CD4-positive, CD25-positive, alpha-beta regulatory T cell (primary cell): ENCODE data around the gene ELOF1. TPM values are rescaled to one million over a fixed set of nuclear protein-coding genes. Genes with fewer than 3 reads are reported as not detected.

ENCODE experiments used
- ATAC-seq, 2 donors: fragments of 150-1000 bp; cut with Tn5 transposase; one replicate each; pipeline ENCODE4 v1.10.0; 2021; ENCODE audit warnings: low read depth in 2 of 2, moderate number of reproducible peaks in 2 of 2, moderate library complexity in 1 of 2
- DNase-seq, 3 donors: peaks; one replicate each; pipeline versions ENCODE4 v3.0.0 to v3.0.0-alpha.2; 2012 to 2022; ENCODE audit warnings: mixed read lengths in 1 of 3
- H3K27ac ChIP-seq: one replicate; pipeline ENCODE4 v1.7.0; 2013; ENCODE audit warnings: mild to moderate bottlenecking, low read length; ENCODE audit not compliant: insufficient read depth, poor library complexity, severe bottlenecking
- H3K27me3 ChIP-seq: one replicate; pipeline ENCODE4 v1.7.0; 2013; ENCODE audit warnings: low read length; ENCODE audit not compliant: control insufficient read depth, insufficient read depth
- H3K36me3 ChIP-seq: one replicate; pipeline ENCODE4 v1.7.0; 2013; ENCODE audit warnings: mild to moderate bottlenecking, low read length, moderate library complexity; ENCODE audit not compliant: control insufficient read depth, insufficient read depth
- H3K4me1 ChIP-seq: 2 replicates; pipeline ENCODE4 v1.7.0; 2013; ENCODE audit warnings: mild to moderate bottlenecking, low read length; ENCODE audit not compliant: insufficient read depth, control insufficient read depth, poor library complexity, severe bottlenecking
- H3K4me3 ChIP-seq: one replicate; pipeline ENCODE4 v1.7.0; 2013; ENCODE audit warnings: low read depth, mild to moderate bottlenecking, low read length, moderate library complexity
- H3K9me3 ChIP-seq, 2 experiments: 1 replicate in 1 of 2; 2 replicates in 1 of 2; pipeline ENCODE4 v1.7.0; 2013; ENCODE audit warnings: low read length in 2 of 2, mild to moderate bottlenecking in 1 of 2, moderate library complexity in 1 of 2; ENCODE audit not compliant: control insufficient read depth in 2 of 2
- H3K27ac Mint-ChIP-seq, 3 donors: one replicate each; pipeline ENCODE4 v1.8.0; 2020 to 2022; ENCODE audit warnings: mild to moderate bottlenecking in 3 of 3, mixed read lengths in 3 of 3, moderate library complexity in 2 of 3
- H3K27me3 Mint-ChIP-seq: one replicate; pipeline ENCODE4 v1.8.0; 2022; ENCODE audit warnings: mild to moderate bottlenecking, mixed read lengths
- H3K36me3 Mint-ChIP-seq: one replicate; pipeline ENCODE4 v1.8.0; 2020; ENCODE audit warnings: mixed read lengths
- H3K4me1 Mint-ChIP-seq, 4 donors: one replicate each; pipeline ENCODE4 v1.8.0; 2020 to 2022; ENCODE audit warnings: mixed read lengths in 4 of 4, mild to moderate bottlenecking in 1 of 4
- H3K4me3 Mint-ChIP-seq, 4 donors: one replicate each; pipeline ENCODE4 v1.8.0; 2020 to 2022; ENCODE audit warnings: mild to moderate bottlenecking in 4 of 4, mixed read lengths in 4 of 4, moderate library complexity in 3 of 4
- H3K9me3 Mint-ChIP-seq, 7 donors: one replicate each; pipeline ENCODE4 v1.8.0; 2020 to 2022; ENCODE audit warnings: mixed read lengths in 7 of 7, mild to moderate bottlenecking in 3 of 7, moderate library complexity in 2 of 7
- polyA plus RNA-seq, 4 donors: library from polyadenylated mRNA; unstranded; fragments of 300-500 nt; fragmentation: Illumina TruSeq; gene quantifications; one replicate each; pipeline ENCODE4 v1.2.3, GENCODE V29; 2021
- total RNA-seq: library from RNA; stranded (reverse); gene quantifications from one replicate; pipeline ENCODE4 v1.2.3, GENCODE V29; 2022

Gene ELOF1
- total and polyA plus RNA-seq, 5 donors from 2014 or later: 48.9 to 113 (median 106) TPM

DNA sequence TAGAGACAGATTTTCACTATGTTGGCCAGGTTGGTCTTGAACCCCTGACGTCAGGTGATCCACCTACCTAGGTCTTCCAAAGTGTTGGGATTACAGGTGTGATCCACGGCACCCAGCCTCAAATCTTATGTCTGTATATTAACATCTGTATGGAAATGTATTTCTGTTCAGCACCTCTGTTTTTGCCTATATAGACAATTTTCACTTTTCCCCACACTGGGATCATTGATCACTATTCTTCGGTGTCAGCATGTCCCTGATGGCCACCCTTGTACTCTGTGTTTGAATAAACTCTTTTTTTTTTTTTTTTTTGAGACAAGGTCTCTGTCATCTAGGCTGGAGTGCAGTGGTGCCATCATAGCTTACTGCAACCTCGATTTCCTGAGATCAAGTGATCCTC is 35.1 kb upstream of the ELOF1 start:
- H3K27ac Mint-ChIP-seq: no peak overlapping the region

DNA sequence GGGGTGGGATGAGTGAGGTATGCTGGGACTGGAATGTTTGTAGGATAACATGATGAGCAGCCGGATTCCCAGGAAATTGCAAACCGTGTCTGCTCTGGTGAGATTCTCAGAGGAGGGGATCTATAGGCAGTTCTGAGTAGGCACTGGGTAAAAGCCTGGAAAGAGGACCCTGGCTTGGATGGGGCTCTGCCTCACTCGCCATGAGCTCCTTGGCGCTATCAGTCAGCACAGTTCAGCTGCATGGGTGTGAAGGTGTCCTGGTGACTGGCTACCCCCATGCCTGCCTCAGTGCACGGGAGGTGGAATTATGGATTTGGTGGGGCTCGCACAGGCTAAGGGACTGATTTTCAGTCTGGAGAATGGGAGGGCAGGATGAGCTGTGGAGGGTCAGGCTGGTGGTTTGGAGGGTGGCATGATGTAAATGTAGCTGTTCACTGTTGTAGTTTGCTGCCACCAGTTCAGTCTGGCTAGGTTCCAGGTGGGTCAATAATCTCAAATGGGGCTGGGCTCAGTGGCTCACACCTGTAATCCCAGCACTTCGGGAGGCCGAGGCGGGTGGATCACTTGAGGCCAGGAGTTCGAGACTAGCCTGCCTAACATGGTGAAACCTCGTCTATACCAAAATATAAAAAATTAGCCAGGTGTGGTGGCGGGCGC is 29.1 kb upstream of the ELOF1 start:
- Mint-ChIP-seq H3K27me3 (peaks cover 4% of the 10 kb centered on the region), H3K4me1 (peaks cover 0 to 4% (median 1%) of the 10 kb centered on the region in 4 donors), H3K9me3 (no peaks in the 10 kb centered on the region), H3K36me3 (no peaks in the 10 kb centered on the region), H3K27ac (peak overlapping the region in 2 of 3 donors; percentile 61 to 87), H3K4me3 (peak overlapping the region in 1 of 4 donors; percentile 52)
- Histone ChIP-seq H3K27me3 (no peaks in the 10 kb centered on the region), H3K4me1 (no peaks in the 10 kb centered on the region), H3K27ac (no peak overlapping the region), H3K9me3 (no peaks in the 10 kb centered on the region), H3K4me3 (no peak overlapping the region), H3K36me3 (no peaks in the 10 kb centered on the region)
- no peak for ATAC-seq
- DNase-seq: peak in 1 of 3 donors; percentile 26

More for the DNA sequence above, 35.1 kb upstream of the ELOF1 start:
- Mint-ChIP-seq H3K27me3 (peaks cover 8% of the 10 kb centered on the region), H3K4me1 (peaks cover 4 to 15% (median 11%) of the 10 kb centered on the region in 4 donors), H3K36me3 (no peaks in the 10 kb centered on the region), H3K9me3 (peaks cover 0 to 1% (median 0%) of the 10 kb centered on the region in 7 donors), H3K4me3 (peak overlapping the region in 2 of 4 donors; percentile 51 to 60)
- H3K27me3 ChIP-seq: no peaks in the 10 kb centered on the region
- H3K36me3 ChIP-seq: no peaks in the 10 kb centered on the region
- no peak for DNase-seq
- ATAC-seq: no peak
- H3K4me1 ChIP-seq: peaks cover 11% of the 10 kb centered on the region
- no peak overlapping the region for H3K27ac ChIP-seq
- H3K4me3 ChIP-seq: no peak overlapping the region
- H3K9me3 ChIP-seq: no peaks in the 10 kb centered on the region

DNA sequence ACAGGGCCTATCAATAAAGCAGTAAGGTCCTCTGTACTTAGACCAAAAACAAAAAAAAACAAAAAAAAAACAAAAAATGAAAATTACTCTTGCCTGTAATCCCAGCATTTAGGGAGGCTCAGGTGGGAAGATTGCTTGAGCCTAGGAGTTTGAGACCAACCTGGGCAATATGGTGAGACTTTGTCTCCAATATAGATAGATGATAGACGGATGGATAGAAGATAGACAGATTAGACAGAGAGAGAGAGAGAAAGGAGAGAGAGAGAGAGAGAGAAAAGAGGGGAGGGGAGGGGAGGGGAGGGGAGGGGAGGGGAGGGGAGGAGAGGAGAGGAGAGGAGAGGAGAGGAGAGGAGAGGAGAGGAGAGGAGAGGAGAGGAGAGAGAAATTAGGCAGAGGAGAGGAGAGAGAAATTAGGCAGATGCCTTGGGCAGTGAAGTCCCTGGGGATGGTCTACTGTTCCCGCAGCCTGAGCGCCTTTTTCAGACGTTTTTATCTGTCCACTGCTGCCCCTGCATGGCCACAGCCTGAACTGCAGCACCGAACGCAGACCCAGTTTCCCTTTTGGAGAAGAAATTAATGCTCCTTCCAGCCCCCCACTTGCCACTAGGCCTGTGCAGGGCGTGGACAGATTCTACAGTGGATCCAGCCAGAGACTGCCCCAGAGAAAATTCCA is 28.4 kb upstream of the ELOF1 start:
- Histone ChIP-seq H3K4me1 (peaks cover under 1% of the 10 kb centered on the region), H3K9me3 (no peaks in the 10 kb centered on the region), H3K27ac (no peak overlapping the region), H3K4me3 (no peak overlapping the region), H3K27me3 (no peaks in the 10 kb centered on the region), H3K36me3 (no peaks in the 10 kb centered on the region)
- Mint-ChIP-seq H3K27ac (peak overlapping the region in 2 of 3 donors; percentile 61 to 87), H3K27me3 (peaks cover 4% of the 10 kb centered on the region), H3K4me3 (peak overlapping the region in 1 of 4 donors; percentile 52), H3K4me1 (peaks cover 0 to 4% (median 1%) of the 10 kb centered on the region in 4 donors), H3K9me3 (no peaks in the 10 kb centered on the region), H3K36me3 (no peaks in the 10 kb centered on the region)
- DNase-seq: peak; percentile 62 to 81 (median 72)
- peak; percentile 76 to 78 for ATAC-seq

DNA sequence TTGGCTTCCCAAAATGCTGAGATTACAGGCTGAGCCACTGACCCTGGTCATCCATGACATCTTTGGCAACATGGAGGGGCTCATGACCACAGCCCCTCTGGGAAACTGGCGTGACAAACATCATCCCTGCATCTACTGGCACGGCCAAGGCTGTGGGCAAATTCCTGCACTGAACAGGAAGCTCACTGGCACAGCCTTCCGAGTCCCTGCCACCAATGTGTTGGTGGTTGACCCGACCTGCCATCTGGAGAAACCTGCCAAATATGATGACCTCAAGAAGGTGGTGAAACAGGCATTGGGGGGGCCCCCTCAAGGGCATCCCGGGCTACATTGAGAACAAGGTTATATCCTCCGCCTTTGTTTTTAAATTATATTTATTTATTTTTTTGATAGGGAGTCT is 27.3 kb upstream of the ELOF1 start:
- Histone ChIP-seq H3K4me3 (no peak overlapping the region), H3K4me1 (peaks cover 12% of the 10 kb centered on the region), H3K9me3 (no peaks in the 10 kb centered on the region), H3K36me3 (no peaks in the 10 kb centered on the region), H3K27me3 (no peaks in the 10 kb centered on the region), H3K27ac (no peak overlapping the region)
- ATAC-seq (no peak), DNase-seq (no peak)
- no peak overlapping the region for H3K27ac Mint-ChIP-seq
- H3K4me3 Mint-ChIP-seq: no peak overlapping the region
- peaks cover 6 to 14% (median 8%) of the 10 kb centered on the region in 4 donors for H3K4me1 Mint-ChIP-seq
- no peaks in the 10 kb centered on the region for H3K9me3 Mint-ChIP-seq
- H3K36me3 Mint-ChIP-seq: no peaks in the 10 kb centered on the region
- H3K27me3 Mint-ChIP-seq: peaks cover 4% of the 10 kb centered on the region

DNA sequence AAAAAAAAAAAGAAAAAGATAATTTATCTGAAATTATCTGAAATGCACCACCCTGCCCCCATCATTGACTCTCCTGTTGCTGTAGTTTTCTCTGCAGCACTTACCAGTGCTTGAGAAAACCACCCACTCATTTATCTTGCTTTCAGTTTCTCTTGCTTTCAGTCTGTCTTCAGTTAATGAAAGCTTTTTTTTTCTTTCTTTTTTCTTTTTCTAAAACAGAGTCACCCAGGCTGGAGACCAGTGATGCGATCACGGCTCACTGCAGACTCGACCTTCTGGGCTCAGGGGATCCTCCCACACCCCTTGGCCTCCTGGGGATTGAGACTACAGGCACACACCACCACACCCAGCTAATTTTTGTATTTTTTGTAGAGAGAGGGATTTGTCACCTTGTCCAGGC is 22.7 kb upstream of the ELOF1 start:
- H3K9me3 ChIP-seq: no peaks in the 10 kb centered on the region
- no peaks in the 10 kb centered on the region for H3K36me3 ChIP-seq
- H3K36me3 Mint-ChIP-seq: peaks cover 3% of the 10 kb centered on the region
- H3K27ac Mint-ChIP-seq: peak overlapping the region; percentile 90 to 98 (median 90)
- peak overlapping the region; percentile 66 to 87 (median 81) for H3K4me3 Mint-ChIP-seq
- peak in 2 of 3 donors; percentile 49 to 83 for DNase-seq
- H3K9me3 Mint-ChIP-seq: no peaks in the 10 kb centered on the region
- no peaks in the 10 kb centered on the region for H3K27me3 ChIP-seq
- peak overlapping the region; percentile 63 for H3K4me3 ChIP-seq
- peak overlapping the region; percentile 73 for H3K27ac ChIP-seq
- H3K4me1 ChIP-seq: peaks cover 43% of the 10 kb centered on the region
- peaks cover 6 to 39% (median 21%) of the 10 kb centered on the region in 4 donors for H3K4me1 Mint-ChIP-seq
- ATAC-seq: peak; percentile 70
- no peaks in the 10 kb centered on the region for H3K27me3 Mint-ChIP-seq

DNA sequence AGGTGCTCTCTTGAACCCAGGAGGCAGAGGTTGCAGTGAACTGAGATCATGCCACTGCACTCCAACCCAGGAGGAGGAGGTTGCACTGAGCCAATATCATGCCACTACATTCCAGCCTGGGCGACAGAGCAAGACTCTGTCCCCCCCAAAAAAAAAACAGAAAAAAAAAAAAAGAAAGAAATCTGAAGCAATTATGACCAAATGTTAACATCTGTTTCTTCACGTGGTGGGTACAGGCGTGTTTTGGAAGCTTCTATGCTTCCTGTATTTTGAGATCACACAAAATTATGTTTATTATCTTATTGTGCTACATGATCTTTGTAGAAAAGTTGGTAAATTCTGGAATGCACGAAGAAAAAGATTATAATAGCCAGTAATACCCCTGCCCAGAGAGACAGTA is 21.1 kb upstream of the ELOF1 start:
- H3K4me3 Mint-ChIP-seq: peak overlapping the region in 3 of 4 donors; percentile 44 to 52 (median 47)
- H3K27me3 Mint-ChIP-seq: no peaks in the 10 kb centered on the region
- H3K4me1 ChIP-seq: peaks cover 43% of the 10 kb centered on the region
- DNase-seq (no peak), ATAC-seq (no peak)
- H3K9me3 ChIP-seq: no peaks in the 10 kb centered on the region
- H3K36me3 Mint-ChIP-seq: peaks cover 7% of the 10 kb centered on the region
- H3K27ac ChIP-seq: peak overlapping the region; percentile 73
- H3K27ac Mint-ChIP-seq: peak overlapping the region in 2 of 3 donors; percentile 31 to 48
- no peaks in the 10 kb centered on the region for H3K27me3 ChIP-seq
- peaks cover 5% of the 10 kb centered on the region for H3K36me3 ChIP-seq
- no peak overlapping the region for H3K4me3 ChIP-seq
- H3K9me3 Mint-ChIP-seq: no peaks in the 10 kb centered on the region
- H3K4me1 Mint-ChIP-seq: peaks cover 6 to 43% (median 22%) of the 10 kb centered on the region in 4 donors

DNA sequence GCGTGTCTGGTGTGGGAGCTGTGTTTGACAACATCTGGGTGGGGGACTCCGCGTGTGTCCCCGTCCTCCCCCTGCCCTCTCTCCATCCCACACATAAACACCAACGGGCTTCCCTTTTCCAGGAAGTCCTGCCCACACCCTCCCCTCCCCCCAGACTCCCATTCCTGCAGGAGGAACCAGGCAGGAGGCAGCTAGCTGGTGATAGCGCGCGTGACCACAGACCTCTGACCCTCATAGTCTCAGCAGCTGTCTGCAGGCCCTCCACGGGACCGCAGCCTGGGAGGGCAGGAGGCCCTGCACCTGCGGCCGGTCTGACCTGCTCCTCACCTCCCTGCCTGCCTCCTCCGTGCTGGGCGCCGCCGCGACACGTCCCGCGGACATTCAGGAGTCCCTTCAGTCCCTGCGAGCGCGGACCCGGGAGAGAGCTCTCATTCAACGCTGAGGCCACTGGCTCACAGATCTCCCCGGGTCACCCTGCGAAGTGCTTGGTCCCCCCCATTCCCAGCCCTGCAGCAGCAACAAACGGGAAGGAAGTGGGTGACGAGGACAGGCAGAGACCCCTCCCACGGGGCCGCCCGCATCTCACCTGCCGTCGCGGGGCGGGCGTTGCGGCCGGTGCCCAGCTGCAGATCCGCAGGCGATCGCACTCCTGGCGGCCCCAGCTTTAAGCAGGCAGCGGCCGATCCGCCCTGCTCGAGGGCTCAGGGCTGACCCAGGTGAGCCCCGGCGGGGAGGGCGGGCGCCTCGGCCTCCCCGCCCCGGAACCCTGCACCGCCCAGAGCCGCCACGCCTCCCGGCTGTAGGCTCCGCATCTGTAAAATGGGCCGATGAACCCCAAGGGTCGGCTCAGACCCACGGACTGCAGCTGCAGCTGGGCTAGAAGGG is 19.5 kb upstream of the ELOF1 start:
- H3K36me3 Mint-ChIP-seq: peaks cover 7% of the 10 kb centered on the region
- peaks cover 6 to 43% (median 22%) of the 10 kb centered on the region in 4 donors for H3K4me1 Mint-ChIP-seq
- peak overlapping the region; percentile 59 for H3K27ac ChIP-seq
- peaks cover 5% of the 10 kb centered on the region for H3K36me3 ChIP-seq
- peak overlapping the region; percentile 65 for H3K4me3 ChIP-seq
- peaks cover 43% of the 10 kb centered on the region for H3K4me1 ChIP-seq
- H3K9me3 ChIP-seq: no peaks in the 10 kb centered on the region
- peak overlapping the region; percentile 73 to 85 (median 84) for H3K27ac Mint-ChIP-seq
- ATAC-seq (peak; percentile 65), DNase-seq (peak; percentile 24 to 66 (median 43))
- no peaks in the 10 kb centered on the region for H3K9me3 Mint-ChIP-seq
- H3K27me3 Mint-ChIP-seq: no peaks in the 10 kb centered on the region
- no peaks in the 10 kb centered on the region for H3K27me3 ChIP-seq
- peak overlapping the region; percentile 78 to 93 (median 87) for H3K4me3 Mint-ChIP-seq
